GM12878 (cell line): ENCODE results near the gene OAS1.

Experiments used
- BRCA1 ChIP-seq: IDR thresholded peaks from 2 replicates; pipeline ENCODE4 v1.6.1; 2011; ENCODE audit warnings: low read depth, low read length, improper control_type of control experiment
- CREB1 ChIP-seq: IDR thresholded peaks from 2 replicates; pipeline ENCODE4 v1.6.1; 2012; ENCODE audit warnings: low read depth, mild to moderate bottlenecking, inconsistent platforms
- CTCF ChIP-seq, 3 experiments: IDR thresholded peaks in 2 of 3; conservative IDR thresholded peaks in 1 of 3; 2 replicates each; pipeline ENCODE4 v1.5.1; 2011; ENCODE audit warnings: low read depth in 3 of 3, low read length in 3 of 3, mild to moderate bottlenecking in 3 of 3, control low read depth in 2 of 3, moderate library complexity in 2 of 3, inconsistent platforms in 1 of 3, mixed read lengths in 1 of 3; ENCODE audit not compliant: control insufficient read depth in 2 of 3, insufficient read depth in 1 of 3; ENCODE audit errors: extremely low read depth in 1 of 3
- EGR1 ChIP-seq, 2 experiments: IDR thresholded peaks; 1 replicate in 1 of 2; 2 replicates in 1 of 2; pipeline ENCODE4 v1.6.1; 2011 to 2012; ENCODE audit warnings: low read depth in 2 of 2, low read length in 2 of 2, borderline replicate concordance in 1 of 2, mild to moderate bottlenecking in 1 of 2, moderate library complexity in 1 of 2
- GATAD2B ChIP-seq: fragments of 450-650 bp; conservative IDR thresholded peaks from 2 replicates; pipeline ENCODE4 v1.6.1; 2017; ENCODE audit warnings: low read depth, mild to moderate bottlenecking, moderate library complexity
- MEF2A ChIP-seq: IDR thresholded peaks from 2 replicates; pipeline ENCODE4 v1.6.1; 2011; ENCODE audit warnings: low read depth, mild to moderate bottlenecking, low read length, moderate library complexity; ENCODE audit not compliant: insufficient read depth
- NBN ChIP-seq: fragments of 450-650 bp; IDR thresholded peaks from 2 replicates; pipeline ENCODE4 v1.6.1; 2016
- POLR2A ChIP-seq: IDR thresholded peaks from 2 replicates; pipeline ENCODE4 v1.6.1; 2011; ENCODE audit warnings: low read depth, mild to moderate bottlenecking, low read length
- SIN3A ChIP-seq: IDR thresholded peaks from 2 replicates; pipeline ENCODE4 v1.6.1; 2012; ENCODE audit warnings: low read depth, low read length, improper control_type of control experiment
- SRF ChIP-seq, 2 experiments: IDR thresholded peaks; 2 replicates each; pipeline ENCODE4 v1.6.1; 2011; ENCODE audit warnings: low read depth in 2 of 2, low read length in 2 of 2, mild to moderate bottlenecking in 1 of 2, moderate library complexity in 1 of 2
- SUPT20H ChIP-seq: IDR thresholded peaks from 2 replicates; pipeline ENCODE4 v1.6.1; 2011; ENCODE audit warnings: low read depth, mild to moderate bottlenecking, low read length, moderate library complexity, borderline replicate concordance; ENCODE audit not compliant: control insufficient read depth

- no peak for TF ChIP-seq SIN3A
- TF ChIP-seq CTCF (IDR thresholded peaks at IDR 0.05 in 2 of 3, conservative IDR thresholded peaks at IDR 0.05 in 1 of 3; ENCODE audit: control insufficient read depth in 2 of 3, extremely low read depth in 1 of 3, insufficient read depth in 1 of 3, low read depth in 3 of 3, low read length in 3 of 3): no peak
- no peak for TF ChIP-seq CREB1
- no peak for TF ChIP-seq POLR2A
- TF ChIP-seq EGR1 (IDR thresholded peaks at IDR 0.05; ENCODE audit: borderline replicate concordance in 1 of 2, low read depth in 2 of 2, low read length in 2 of 2): no peak
- no peak for TF ChIP-seq SRF (IDR thresholded peaks at IDR 0.05; ENCODE audit: low read depth in 2 of 2, low read length in 2 of 2)
- TF ChIP-seq NBN: no peak
- no peak for TF ChIP-seq BRCA1
- TF ChIP-seq SUPT20H: no peak
- TF ChIP-seq GATAD2B: no peak
- TF ChIP-seq MEF2A: no peak
Measured at GRCh38 chr12:112861284-112861683, 45.5 kb upstream of the OAS1 start.
